HG02571 (cell line): ENCODE data around the gene AQR.

Experiments used
- ATAC-seq: cut with Tn5 transposase; IDR thresholded peaks from one replicate; pipeline ENCODE4 v1.9.1; 2021; ENCODE audit warnings: mild to moderate bottlenecking, moderate library complexity; ENCODE audit not compliant: unreplicated experiment

Gene AQR

GRCh38 chr15:34883633-34884032 lies 85.9 kb downstream of the AQR start:
- no peak for ATAC-seq

GRCh38 chr15:34883042-34883441 lies 86.5 kb downstream of the AQR start:
- no peak for ATAC-seq

- ATAC-seq: no peak
Observed at GRCh38 chr15:34879107-34879506, 90.4 kb downstream of the AQR start.

GRCh38 chr15:34876640-34877039 lies 92.9 kb downstream of the AQR start:
- ATAC-seq: no peak

- ATAC-seq: no peak
Observed at GRCh38 chr15:34869110-34869509, 100.4 kb downstream of the AQR start.

GRCh38 chr15:34865531-34865930 lies 104.0 kb downstream of the AQR start:
- ATAC-seq: no peak

- ATAC-seq: no peak
Observed at GRCh38 chr15:34861214-34861613, 108.3 kb downstream of the AQR start.

- no peak for ATAC-seq
Observed at GRCh38 chr15:34855893-34856292, 113.6 kb downstream of the AQR start.

GRCh38 chr15:34855413-34855812 lies 114.1 kb downstream of the AQR start:
- no peak for ATAC-seq

- no peak for ATAC-seq
Observed at GRCh38 chr15:34854232-34854631, 115.3 kb downstream of the AQR start.

- ATAC-seq: no peak
Observed at GRCh38 chr15:34853001-34853758, 116.4 kb downstream of the AQR start.

- no peak for ATAC-seq
Observed at GRCh38 chr15:34851751-34852150, 117.8 kb downstream of the AQR start.

- ATAC-seq: no peak
Observed at GRCh38 chr15:34851007-34851406, 118.5 kb downstream of the AQR start.

GRCh38 chr15:34850121-34850520 lies 119.4 kb downstream of the AQR start:
- ATAC-seq: no peak

- no peak for ATAC-seq
Observed at GRCh38 chr15:34849364-34849959, 120.1 kb downstream of the AQR start.

GRCh38 chr15:34847598-34847997 lies 121.9 kb downstream of the AQR start:
- no peak for ATAC-seq

- no peak for ATAC-seq
Observed at GRCh38 chr15:34841262-34841725, 128.2 kb downstream of the AQR start.

- no peak for ATAC-seq
Observed at GRCh38 chr15:34838282-34838681, 131.3 kb downstream of the AQR start.

GRCh38 chr15:34837246-34838016 lies 132.1 kb downstream of the AQR start:
- ATAC-seq: no peak

GRCh38 chr15:34828145-34828911 lies 141.2 kb downstream of the AQR start:
- ATAC-seq: no peak

- ATAC-seq: no peak
Observed at GRCh38 chr15:34821831-34822230, 147.7 kb downstream of the AQR start.
